H1 (cell line): ENCODE results near the gene PCBD1. TPM values are rescaled to one million over a fixed set of nuclear protein-coding genes. Genes with fewer than 3 reads are reported as not detected.

Experiments
- CTCF ChIA-PET: fragments of 300-600 bp; sonication (Branson Sonifier 250); formaldehyde crosslinking; loops from one replicate; lab custom pipeline; 2021; ENCODE audit not compliant: partially characterized antibody; lab: Charles Lee
- POLR2A ChIA-PET: fragments of 300-600 bp; sonication (Branson Sonifier 250); formaldehyde crosslinking; loops from one replicate; lab custom pipeline; 2021; ENCODE audit warnings: inconsistent platforms; ENCODE audit not compliant: partially characterized antibody; lab: Charles Lee
- DNase-seq, 2 experiments: peaks; one replicate each; pipeline versions ENCODE4 v3.0.0 to v3.0.0-alpha.2; 2010 to 2022; ENCODE audit warnings: low spot score in 2 of 2, low read depth in 1 of 2, mixed read lengths in 1 of 2
- FAIRE-seq: peaks from 2 replicates; lab custom pipeline; 2011; peaks lifted over from hg19 to GRCh38; lab: Jason Lieb, UNC
- H2AFZ ChIP-seq: 2 replicates; pipeline ENCODE4 v1.8.1; 2012; ENCODE audit warnings: low read length, inconsistent platforms
- H2AK5ac ChIP-seq: 2 replicates; pipeline ENCODE4 v1.6.1; 2013; ENCODE audit warnings: low read depth, low read length
- H2BK120ac ChIP-seq: replicated peaks from 2 replicates; pipeline ENCODE3; 2013; ENCODE audit warnings: low read depth, low read length, inconsistent platforms
- H2BK12ac ChIP-seq: 2 replicates; pipeline ENCODE4 v1.6.1; 2013; ENCODE audit warnings: low read depth, low read length
- H2BK15ac ChIP-seq: 2 replicates; pipeline ENCODE4 v1.6.1; 2013; ENCODE audit warnings: low read length
- H2BK20ac ChIP-seq: 2 replicates; pipeline ENCODE4 v1.6.1; 2013; ENCODE audit warnings: low read length
- H2BK5ac ChIP-seq: 2 replicates; pipeline ENCODE4 v1.6.1; 2013; ENCODE audit warnings: low read depth, low read length
- H3K14ac ChIP-seq: 2 replicates; pipeline ENCODE4 v1.6.1; 2013; ENCODE audit warnings: inconsistent platforms; ENCODE audit not compliant: insufficient read length
- H3K18ac ChIP-seq: 2 replicates; pipeline ENCODE4 v1.6.1; 2013; ENCODE audit warnings: low read length; ENCODE audit errors: extremely low read depth
- H3K23ac ChIP-seq: 2 replicates; pipeline ENCODE4 v1.6.1; 2013; ENCODE audit warnings: inconsistent platforms; ENCODE audit not compliant: insufficient read length
- H3K23me2 ChIP-seq: 2 replicates; pipeline ENCODE4 v1.6.1; 2013; ENCODE audit warnings: low read depth, low read length
- H3K27ac ChIP-seq: 2 replicates; pipeline ENCODE4 v1.6.1; 2011; ENCODE audit warnings: low read depth, low read length, inconsistent platforms
- H3K27me3 ChIP-seq, 4 experiments: replicated peaks in 1 of 4; 1 replicate in 1 of 4; 2 replicates in 3 of 4; pipeline versions ENCODE4 v1.6.1 to v1.8.1; 2011 to 2013; ENCODE audit warnings: low read length in 3 of 4, mild to moderate bottlenecking in 3 of 4, inconsistent platforms in 2 of 4, mixed read lengths in 2 of 4, moderate library complexity in 1 of 4; ENCODE audit not compliant: control insufficient read depth in 3 of 4, insufficient read depth in 3 of 4; ENCODE audit errors: extremely low read depth in 1 of 4
- H3K36me3 ChIP-seq, 4 experiments: 2 replicates each; pipeline versions ENCODE4 v1.6.1 to v1.8.1; 2011 to 2013; ENCODE audit warnings: mild to moderate bottlenecking in 4 of 4, low read length in 3 of 4, moderate library complexity in 2 of 4, control low read depth in 1 of 4, inconsistent platforms in 1 of 4; ENCODE audit not compliant: insufficient read depth in 4 of 4, control insufficient read depth in 2 of 4
- H3K4ac ChIP-seq: replicated peaks from 2 replicates; pipeline ENCODE3; 2013; ENCODE audit warnings: low read length, low read depth, mixed read lengths, inconsistent platforms; ENCODE audit not compliant: insufficient read length
- H3K4me1 ChIP-seq, 4 experiments: replicated peaks in 1 of 4; 1 replicate in 1 of 4; 2 replicates in 3 of 4; pipeline versions ENCODE4 v1.6.1 to v1.8.1; 2011 to 2013; ENCODE audit warnings: low read length in 3 of 4, inconsistent platforms in 2 of 4, mixed read lengths in 1 of 4; ENCODE audit not compliant: insufficient read depth in 4 of 4, control insufficient read depth in 3 of 4
- H3K4me2 ChIP-seq, 2 experiments: 2 replicates each; pipeline versions ENCODE4 v1.6.1 to v1.8.1; 2011 to 2013; ENCODE audit warnings: low read depth in 2 of 2, low read length in 2 of 2, control low read depth in 1 of 2, inconsistent platforms in 1 of 2, mild to moderate bottlenecking in 1 of 2; ENCODE audit not compliant: insufficient read depth in 1 of 2
- H3K4me3 ChIP-seq, 4 experiments: fragments of 200-600, 300-600 bp in 1 of 4; sonication (generic), shearing (Covaris generic), sonication (Bioruptor Twin) in 1 of 4; 2 replicates each; pipeline versions ENCODE4 v1.5.1 to v1.8.1; 2011 to 2016; ENCODE audit warnings: low read length in 4 of 4, low read depth in 3 of 4, control low read depth in 2 of 4, inconsistent platforms in 2 of 4, mild to moderate bottlenecking in 2 of 4, mixed read lengths in 1 of 4, moderate library complexity in 1 of 4; ENCODE audit not compliant: insufficient read depth in 2 of 4; ENCODE audit errors: extremely low read depth in 1 of 4
- H3K56ac ChIP-seq: replicated peaks from 2 replicates; pipeline ENCODE3; 2013; ENCODE audit warnings: low read depth, mild to moderate bottlenecking, mixed read lengths, low read length, inconsistent platforms; ENCODE audit not compliant: insufficient read length
- H3K79me1 ChIP-seq: 2 replicates; pipeline ENCODE4 v1.6.1; 2013; ENCODE audit warnings: low read depth, low read length, control low read depth
- H3K79me2 ChIP-seq, 2 experiments: 2 replicates each; pipeline versions ENCODE4 v1.6.1 to v1.8.1; 2012 to 2013; ENCODE audit warnings: low read length in 2 of 2, mild to moderate bottlenecking in 2 of 2, inconsistent platforms in 1 of 2; ENCODE audit not compliant: insufficient read depth in 2 of 2, control insufficient read depth in 1 of 2
- H3K9ac ChIP-seq, 4 experiments: replicated peaks in 1 of 4; 1 replicate in 1 of 4; 2 replicates in 3 of 4; pipeline versions ENCODE4 v1.6.1 to v1.8.1; 2011 to 2013; ENCODE audit warnings: low read depth in 3 of 4, low read length in 3 of 4, control low read depth in 2 of 4, mild to moderate bottlenecking in 2 of 4, moderate library complexity in 2 of 4, inconsistent platforms in 1 of 4; ENCODE audit errors: extremely low read depth in 1 of 4
- H3K9me3 ChIP-seq, 2 experiments: 2 replicates each; pipeline versions ENCODE4 v1.6.1 to v1.8.1; 2012 to 2013; ENCODE audit warnings: mild to moderate bottlenecking in 2 of 2, moderate library complexity in 2 of 2, control low read depth in 1 of 2, inconsistent platforms in 1 of 2, low read depth in 1 of 2, low read length in 1 of 2, mixed read lengths in 1 of 2; ENCODE audit not compliant: insufficient read depth in 2 of 2
- H4K20me1 ChIP-seq, 2 experiments: replicated peaks in 1 of 2; 2 replicates each; pipeline versions ENCODE3 to v1.8.1; 2011 to 2013; ENCODE audit warnings: inconsistent platforms in 2 of 2, low read length in 2 of 2, mild to moderate bottlenecking in 1 of 2; ENCODE audit not compliant: insufficient read depth in 2 of 2, control insufficient read depth in 1 of 2
- H4K5ac ChIP-seq: 2 replicates; pipeline ENCODE4 v1.6.1; 2013; ENCODE audit warnings: low read length, low read depth, mixed read lengths, inconsistent platforms; ENCODE audit not compliant: insufficient read length
- H4K8ac ChIP-seq: 2 replicates; pipeline ENCODE4 v1.8.0; 2013; ENCODE audit warnings: mild to moderate bottlenecking, moderate library complexity, low read length, inconsistent platforms; ENCODE audit not compliant: insufficient read depth; ENCODE audit errors: extremely low read depth
- H4K91ac ChIP-seq: replicated peaks from 2 replicates; pipeline ENCODE3; 2013; ENCODE audit warnings: low read length, mixed read lengths, inconsistent platforms; ENCODE audit not compliant: insufficient read length
- NANOG ChIP-seq: IDR thresholded peaks from 2 replicates; pipeline ENCODE4 v1.6.1; 2011; ENCODE audit warnings: low read length, low read depth, mild to moderate bottlenecking, inconsistent platforms; ENCODE audit not compliant: insufficient read depth, poor library complexity, severe bottlenecking
- WGBS, 2 experiments: shearing (Covaris generic) in 1 of 2; methylation state at CpG; one replicate each; pipeline versions ENCODE4 v1.1.6 to v1.1.7; 2013 to 2015; ENCODE audit warnings: low lambda C conversion rate in 2 of 2, mixed read lengths in 2 of 2, inconsistent platforms in 1 of 2, low coverage in 1 of 2, missing lambda C conversion rate in 1 of 2; ENCODE audit not compliant: insufficient replicate concordance in 2 of 2, insufficient coverage in 1 of 2, insufficient read length in 1 of 2; ENCODE audit errors: extremely low coverage in 1 of 2, missing lambda C conversion rate in 1 of 2; 5-methylcytosine and 5-hydroxymethylcytosine counted together
- polyA plus RNA-seq, 7 experiments: library from polyadenylated mRNA; depleted of rRNA in 3 of 7; stranded (reverse) in 5 of 7; unstranded in 2 of 7; fragments of >200 nt in 5 of 7; fragments of 200-250 nt in 2 of 7; gene quantifications; 1 replicate in 5 of 7; 2 replicates in 1 of 7; 4 replicates in 1 of 7; pipeline versions ENCODE4 v1.2.1 to v1.2.3, GENCODE V29; 2011 to 2013; ENCODE audit warnings: missing spikeins in 2 of 7, mixed read lengths in 2 of 7
- total RNA-seq: library from RNA; stranded (reverse); fragmentation: NEBNext Ultra II Directional; extraction: Animal tissue kit (Norgen Biotek cat#: 25700); gene quantifications from 2 replicates; pipeline ENCODE4 v1.2.1, GENCODE V29; 2021
- TF ChIP-seq, protein P1 (sequence below): IDR thresholded peaks from 2 replicates; pipeline ENCODE4 v1.6.1; 2011; ENCODE audit warnings: low read length, improper control_type of control experiment

PCBD1 gene
- total and polyA plus RNA-seq, 2 of the 8 experiments (the other 6 are each of a cell fraction or from before 2014, with no cell fraction given): 46.5 to 55.0 TPM

DNA sequence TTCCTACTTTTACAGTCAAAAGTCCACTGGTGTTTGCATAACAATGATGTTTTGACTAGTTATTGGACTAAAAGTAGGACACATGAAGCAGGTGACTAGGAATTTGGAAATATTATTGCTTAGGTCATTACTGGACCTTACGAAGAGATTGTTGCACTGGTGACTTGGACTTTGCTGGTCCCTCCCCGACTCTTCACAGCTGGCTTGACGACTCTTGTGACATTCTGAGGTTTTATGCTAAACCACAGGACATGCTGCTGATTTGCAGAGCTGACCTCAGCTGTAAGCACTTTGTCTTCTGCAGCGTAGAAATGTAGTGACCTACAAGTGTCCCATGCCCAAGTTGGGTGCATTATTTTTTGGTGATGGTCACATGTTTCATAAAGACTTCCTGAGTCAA lies 21.9 kb downstream of the PCBD1 start:
- no peak for FAIRE-seq
- Histone ChIP-seq H4K20me1 (peaks cover 2% of the 10 kb centered on the region in 2 experiments), H3K14ac (no peak overlapping the region), H2BK120ac (no peak overlapping the region), H3K9me3 (no peaks in the 10 kb centered on the region; a peak in 1 of 4 replicates), H2BK12ac (no peak overlapping the region), H3K36me3 (peaks cover 3 to 28% (median 15%) of the 10 kb centered on the region in 4 experiments), H3K4me1 (no peaks in the 10 kb centered on the region), H4K8ac (no peak overlapping the region), H4K5ac (no peak overlapping the region), H3K18ac (no peak overlapping the region), H2AFZ (no peak overlapping the region), H3K79me2 (no peaks in the 10 kb centered on the region), H2BK15ac (no peak overlapping the region), H4K91ac (no peak overlapping the region), H3K4me3 (no peak overlapping the region), H3K23me2 (no peaks in the 10 kb centered on the region), H2BK20ac (no peak overlapping the region), H3K4me2 (no peak overlapping the region), H3K27me3 (no peaks in the 10 kb centered on the region), H3K56ac (no peak overlapping the region), H3K9ac (no peak overlapping the region), H3K27ac (no peak overlapping the region), H2AK5ac (no peak overlapping the region), H3K79me1 (no peaks in the 10 kb centered on the region), H2BK5ac (no peak overlapping the region), H3K23ac (no peak overlapping the region), H3K4ac (no peak overlapping the region)
- POLR2A ChIA-PET: no interaction called here
- CTCF ChIA-PET: interaction anchor here (1.3 kb wide), 1 partner anchor 18 kb away, joined by 3 read pairs; no protein-coding TSS in a partner anchor
- TF ChIP-seq NANOG: no peak
- TF ChIP-seq, protein P1, sequence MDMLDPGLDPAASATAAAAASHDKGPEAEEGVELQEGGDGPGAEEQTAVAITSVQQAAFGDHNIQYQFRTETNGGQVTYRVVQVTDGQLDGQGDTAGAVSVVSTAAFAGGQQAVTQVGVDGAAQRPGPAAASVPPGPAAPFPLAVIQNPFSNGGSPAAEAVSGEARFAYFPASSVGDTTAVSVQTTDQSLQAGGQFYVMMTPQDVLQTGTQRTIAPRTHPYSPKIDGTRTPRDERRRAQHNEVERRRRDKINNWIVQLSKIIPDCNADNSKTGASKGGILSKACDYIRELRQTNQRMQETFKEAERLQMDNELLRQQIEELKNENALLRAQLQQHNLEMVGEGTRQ: no peak
- 88% methylated on average over 4 of the region's 4 CpGs; no CpG with 5 or more reads in 1 of the 2 experiments for WGBS, 2 experiments
- no peak for DNase-seq
